Measurements from ENCODE around the gene TFF3.

Gene TFF3

GRCh38 chr21:42319851-42320572 lies 4.8 kb upstream of the TFF3 start:
- DNase-seq: no peak

DNA sequence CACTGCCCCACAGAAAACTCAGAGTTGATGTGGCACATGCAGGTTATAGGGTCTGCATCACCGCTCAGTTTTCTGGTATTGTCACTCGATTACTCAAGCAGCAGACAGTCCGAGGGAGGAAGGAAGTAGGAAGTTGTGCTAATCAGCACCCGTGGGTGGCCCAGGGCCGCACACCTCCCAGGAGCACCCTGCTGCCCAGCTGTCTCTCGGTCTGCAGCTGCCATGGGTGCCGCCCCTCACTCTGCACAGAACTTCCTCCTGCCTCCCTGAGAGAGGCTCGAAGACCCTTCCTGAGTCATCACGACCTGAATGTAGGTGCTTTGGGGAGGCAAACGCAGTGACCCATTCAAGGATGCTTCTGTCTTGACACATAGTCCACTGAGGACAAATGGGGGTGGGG lies 4.2 kb upstream of the TFF3 start:
- DNase-seq: no peak

DNA sequence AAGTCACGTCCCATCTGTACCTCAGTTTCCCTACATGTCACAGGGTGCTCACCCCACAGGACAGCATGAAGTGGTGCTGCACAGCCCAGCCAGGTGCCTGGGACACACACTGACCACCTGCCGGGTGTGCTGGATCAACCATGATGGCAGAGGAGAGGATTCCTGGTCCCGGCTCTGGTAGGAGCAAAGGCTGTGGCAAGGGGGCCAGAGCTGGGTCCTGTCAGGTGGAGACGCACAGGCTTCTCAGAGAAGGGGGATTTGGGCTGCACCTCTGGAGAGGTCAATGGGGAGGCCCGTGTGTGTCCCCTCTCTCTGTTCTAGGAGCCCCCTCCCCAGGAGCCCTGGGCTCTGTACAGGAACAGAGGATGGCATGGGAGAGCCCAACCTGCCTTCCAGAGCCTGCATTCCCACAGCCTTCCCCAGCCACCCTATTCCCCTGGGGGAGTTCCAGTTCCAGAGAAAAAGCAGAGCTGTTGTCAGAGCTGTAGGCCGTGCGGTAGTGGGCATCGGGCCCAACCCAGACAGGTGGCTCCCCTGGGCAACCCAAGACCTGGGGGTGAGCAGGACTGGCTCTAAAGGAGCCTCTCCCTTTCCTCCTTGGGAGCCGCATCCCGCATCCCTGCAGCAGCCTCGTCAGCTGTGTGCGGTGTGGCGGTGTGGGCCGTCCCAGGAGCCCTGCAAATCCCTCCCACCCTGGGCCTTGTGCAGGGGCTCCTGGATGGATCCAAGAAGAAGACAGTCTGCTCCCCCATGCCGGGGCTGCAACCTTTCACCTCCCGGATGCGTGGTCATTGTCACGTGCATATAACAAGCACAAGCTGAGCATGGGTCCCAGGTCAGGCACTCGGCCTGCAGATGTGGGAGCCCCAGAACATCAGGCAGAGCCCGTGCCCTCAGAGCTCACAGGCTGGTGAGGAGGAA lies 2.9 kb upstream of the TFF3 start:
- peak; percentile 28 for DNase-seq

GRCh38 chr21:42317341-42317741 lies 2.1 kb upstream of the TFF3 start:
- DNase-seq: peak; percentile 41

GRCh38 chr21:42316891-42317290 lies 1.7 kb upstream of the TFF3 start:
- no peak for DNase-seq

- DNase-seq: no peak
Observed at GRCh38 chr21:42314616-42315295, 453 bp downstream of the TFF3 start.

GRCh38 chr21:42313501-42313969 lies 1.7 kb downstream of the TFF3 start:
- peak; percentile 95 for DNase-seq

GRCh38 chr21:42312626-42313104 lies 2.5 kb downstream of the TFF3 start:
- DNase-seq: peak; percentile 17

GRCh38 chr21:42311816-42312625 lies 3.2 kb downstream of the TFF3 start:
- no peak for DNase-seq

GRCh38 chr21:42311160-42311559 lies 4.0 kb downstream of the TFF3 start:
- DNase-seq: peak; percentile 21

DNA sequence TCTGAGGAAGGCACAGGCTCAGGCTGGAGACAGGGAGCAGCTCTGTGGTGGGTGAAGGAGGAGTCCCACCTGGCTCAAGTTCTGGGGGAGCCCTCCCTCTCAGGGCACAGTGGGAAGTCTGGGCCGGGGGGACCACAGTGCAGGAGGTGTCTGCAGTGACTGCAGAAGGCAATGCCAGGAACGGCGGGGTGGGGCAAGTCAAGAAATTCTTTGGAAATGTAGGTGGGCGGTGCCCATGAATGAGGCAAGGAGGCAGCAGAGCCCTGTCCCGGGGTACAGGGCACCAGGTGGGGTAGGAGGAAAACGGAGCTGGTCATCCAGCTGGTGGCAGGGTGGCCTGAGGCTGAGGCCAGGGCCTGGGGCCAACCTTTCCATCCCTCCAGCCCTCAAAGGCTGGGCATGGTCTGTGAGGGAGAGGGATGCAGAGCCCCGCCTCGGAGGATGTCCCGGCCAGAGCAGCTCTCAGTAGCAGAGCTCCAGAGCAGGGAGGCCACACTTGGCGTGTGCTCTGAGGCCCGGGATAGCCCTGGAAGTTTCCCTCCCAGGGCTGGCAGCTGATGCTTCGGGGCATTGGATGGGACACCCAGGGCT lies 4.7 kb downstream of the TFF3 start:
- DNase-seq: peak; percentile 17

GRCh38 chr21:42309753-42310213 lies 5.4 kb downstream of the TFF3 start:
- peak; percentile 58 for DNase-seq

DNA sequence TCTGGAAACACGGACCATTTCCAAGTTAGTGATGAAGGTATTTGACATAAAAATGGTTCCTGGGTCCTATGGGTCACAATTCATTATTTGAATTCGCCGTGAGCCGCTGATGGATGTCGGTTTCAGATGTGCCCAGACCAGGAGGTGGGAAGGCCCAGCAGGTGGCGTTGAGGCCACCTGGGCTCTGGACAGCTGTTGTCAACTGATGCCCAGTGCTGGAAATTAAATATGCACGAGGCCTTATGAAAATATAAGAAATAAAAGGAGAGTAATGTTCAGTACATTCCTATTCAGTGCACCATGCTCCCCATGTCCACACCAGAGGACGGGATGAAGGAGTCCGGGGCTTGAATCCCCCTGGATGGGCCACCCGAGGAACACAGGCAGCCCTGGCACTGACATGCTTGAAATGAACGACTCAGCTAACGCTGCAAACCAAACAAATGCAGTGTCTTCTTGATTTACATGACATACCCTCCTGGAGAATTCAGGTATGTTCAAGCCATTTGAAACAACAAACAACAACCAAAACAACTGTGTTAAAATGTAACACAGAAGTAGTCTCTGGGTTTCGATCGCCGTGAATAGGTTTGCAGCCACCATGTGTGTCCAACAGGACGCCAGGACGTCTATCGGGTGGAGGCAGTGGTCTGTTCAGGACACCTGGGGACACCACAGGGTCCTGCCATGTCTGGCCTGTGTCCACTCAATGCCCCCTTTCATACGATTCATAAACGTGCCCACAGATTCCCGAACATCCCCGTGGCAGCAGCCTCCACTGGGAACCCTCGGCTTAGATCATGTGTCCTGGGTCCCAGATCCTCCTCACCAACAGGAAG lies 6.1 kb downstream of the TFF3 start:
- DNase-seq: no peak

GRCh38 chr21:42308161-42308913 lies 6.9 kb downstream of the TFF3 start:
- DNase-seq: no peak

GRCh38 chr21:42307106-42307505 lies 8.1 kb downstream of the TFF3 start:
- no peak for DNase-seq

DNA sequence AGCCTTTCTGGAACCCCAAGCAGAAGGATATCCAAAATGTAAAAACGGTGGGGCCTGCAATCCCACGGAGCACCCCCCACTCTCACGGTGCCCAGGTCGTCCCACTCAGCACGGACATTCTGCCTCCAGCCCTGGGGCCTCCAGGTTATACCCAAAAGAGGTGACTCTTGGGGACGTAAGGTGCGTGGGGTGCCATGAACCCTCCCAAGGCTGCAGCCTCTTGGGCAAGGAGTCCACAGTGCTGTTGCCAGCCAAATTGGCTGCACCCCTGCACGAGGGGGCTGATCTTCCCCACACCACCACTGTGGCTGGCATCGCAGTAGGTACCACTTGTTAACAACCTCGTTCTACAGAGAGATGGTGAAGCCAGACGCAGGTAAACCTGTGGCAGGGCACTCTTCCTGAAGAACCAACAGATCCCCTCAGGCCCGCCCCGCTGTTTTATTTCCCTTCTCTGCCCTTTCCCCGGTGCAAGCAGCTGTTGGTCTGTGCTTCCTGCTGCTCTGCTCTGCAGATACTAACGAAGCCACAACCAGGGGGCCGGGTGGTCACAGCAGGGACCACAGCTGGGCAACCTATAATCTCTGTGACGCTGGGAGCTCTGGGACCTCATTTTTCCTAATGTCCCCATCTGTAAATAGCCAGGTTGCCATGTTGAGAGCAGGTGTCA lies 8.7 kb downstream of the TFF3 start:
- DNase-seq: no peak

GRCh38 chr21:42305707-42306147 lies 9.5 kb downstream of the TFF3 start:
- DNase-seq: no peak

DNA sequence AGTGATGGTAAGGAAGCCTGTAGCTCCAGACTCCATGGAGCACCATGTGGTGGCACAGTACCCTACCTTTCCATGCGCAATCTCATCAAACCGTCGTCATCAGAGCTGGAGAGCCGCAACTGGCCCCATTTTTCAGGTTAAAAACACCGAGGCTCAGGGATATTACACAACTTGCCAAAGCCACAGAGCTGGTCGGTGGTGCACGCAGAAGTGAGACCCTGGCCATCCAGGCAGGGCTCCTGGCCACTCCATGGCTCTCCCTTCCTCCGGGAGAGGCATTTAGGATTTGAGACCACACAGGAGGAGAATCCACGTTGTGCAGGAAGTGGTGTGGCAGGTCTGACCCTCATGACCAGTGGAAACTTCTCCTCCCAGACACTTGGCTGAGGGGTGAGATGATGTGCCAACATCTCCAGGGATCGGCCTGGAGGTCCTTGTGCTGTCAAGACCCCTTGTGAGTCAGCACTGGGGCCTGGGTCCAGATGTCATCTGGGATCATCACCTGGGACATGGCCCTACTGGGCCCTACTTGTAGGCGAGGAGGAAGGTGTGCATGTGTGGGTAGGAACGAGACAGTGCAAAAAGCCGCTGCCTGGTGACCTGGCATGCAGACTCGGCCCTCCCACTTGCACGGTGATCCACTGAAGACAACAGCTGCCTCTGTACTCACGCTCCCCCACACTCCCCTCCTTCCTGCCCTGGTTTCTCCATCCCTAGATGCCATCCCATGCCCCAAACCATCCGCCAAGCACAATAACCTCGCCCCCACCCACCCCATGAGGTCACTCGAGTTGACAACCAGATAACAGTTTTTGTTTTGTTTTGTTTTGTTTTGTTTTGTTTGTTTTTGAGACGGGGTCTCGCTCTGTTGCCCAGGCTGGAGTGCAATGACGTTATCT lies 10.4 kb downstream of the TFF3 start:
- no peak for DNase-seq
